ENCODE results near the gene LEFTY2.
A peak's percentile ranks its signal among the peaks of the same experiment; 100 is the strongest.
"Not testable (repeated sequence)": the region's sequence is repeated elsewhere in the genome, so short reads cannot be mapped to it uniquely, and the experiment has no call there.

Gene LEFTY2

GRCh38 chr1:225888289-225888897, 52.6 kb downstream of the LEFTY2 start:
- DNase-seq (no peak), ATAC-seq (peak; percentile 33)
- Mint-ChIP-seq H3K4me1 (peaks cover 7% of the 10 kb centered on the region), H3K9me3 (no peaks in the 10 kb centered on the region), H3K4me3 (no peak overlapping the region), H3K27me3 (no peaks in the 10 kb centered on the region), H3K27ac (peak overlapping the region in 1 of 2 donors; percentile 71)

DNA sequence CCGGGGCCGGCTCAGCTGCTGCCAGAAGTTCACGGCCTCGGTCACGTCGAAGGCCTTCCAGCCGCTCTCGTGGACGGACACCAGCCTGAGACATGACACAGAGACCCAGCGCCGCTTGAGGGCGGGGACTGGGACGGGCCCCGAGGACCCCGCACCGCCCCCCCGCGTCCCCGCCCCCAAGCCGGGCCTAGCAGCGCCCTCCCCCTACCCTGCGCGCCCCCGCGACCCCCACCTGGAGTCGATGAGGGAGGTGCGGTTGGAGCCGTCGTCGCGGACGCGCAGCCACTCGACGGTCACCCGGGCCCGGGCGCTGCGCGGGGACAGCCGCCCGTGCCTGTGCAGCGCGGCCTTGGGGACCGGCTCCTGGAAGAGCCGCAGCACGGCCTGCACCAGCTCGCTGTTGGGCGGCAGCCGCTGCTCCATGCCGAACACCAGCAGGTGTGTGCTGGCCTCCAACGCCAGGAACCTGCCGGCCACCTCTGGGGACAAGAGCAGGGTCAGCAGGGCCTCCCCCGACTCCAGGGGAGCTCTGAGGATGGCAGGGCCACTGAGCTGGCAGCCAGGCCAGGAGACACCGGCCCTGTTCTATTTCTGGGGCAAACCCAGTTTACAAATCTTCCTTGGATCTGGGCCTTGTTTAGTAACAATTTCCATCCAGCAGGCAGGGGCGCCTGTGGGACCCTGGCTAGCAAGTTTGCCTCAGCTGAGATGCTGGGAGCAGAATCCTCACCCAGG, 53.3 kb downstream of the LEFTY2 start:
- H3K4me3 Mint-ChIP-seq, DNase-seq, H3K9me3 Mint-ChIP-seq, H3K27me3 Mint-ChIP-seq: not testable (repeated sequence)
- peak overlapping the region in 1 of 2 donors; percentile 71 for H3K27ac Mint-ChIP-seq
- peak; percentile 37 for ATAC-seq
- peaks cover 12% of the 10 kb centered on the region for H3K4me1 Mint-ChIP-seq

GRCh38 chr1:225887030-225887314, 54.0 kb downstream of the LEFTY2 start:
- ATAC-seq = no peak
- DNase-seq = no peak
- Mint-ChIP-seq H3K4me1 (peaks cover 12% of the 10 kb centered on the region), H3K9me3 (no peaks in the 10 kb centered on the region), H3K27ac (no peak overlapping the region), H3K27me3 (no peaks in the 10 kb centered on the region), H3K4me3 (no peak overlapping the region)

All from stimulated activated naive CD8-positive, alpha-beta T cell treated with anti-CD3 and anti-CD28 coated beads, Interleukin-15, amount 100 ng/mL, for 72 hours (primary cell).